Muscle of back (tissue), 11 donors: Measurements from ENCODE around the gene PHC3. TPM values are rescaled to one million over a fixed set of nuclear protein-coding genes. Genes with fewer than 3 reads are reported as not detected.

Experiments
- DNase-seq, 3 donors: peaks; one replicate each; pipeline versions ENCODE4 v3.0.0 to v3.0.0-alpha.2; 2013
- polyA plus RNA-seq, 10 donors: library from polyadenylated mRNA; unstranded; fragments of 120-200 nt; gene quantifications; one replicate each; pipeline ENCODE4 v1.2.1, GENCODE V29; 2013; ENCODE audit not compliant: insufficient read length in 10 of 10

Gene PHC3
- polyA plus RNA-seq, 10 donors: 12.3 to 24.1 (median 18.1) TPM

GRCh38 chr3:170078620-170079281 lies 102.8 kb downstream of the PHC3 start:
- DNase-seq: no peak

DNA sequence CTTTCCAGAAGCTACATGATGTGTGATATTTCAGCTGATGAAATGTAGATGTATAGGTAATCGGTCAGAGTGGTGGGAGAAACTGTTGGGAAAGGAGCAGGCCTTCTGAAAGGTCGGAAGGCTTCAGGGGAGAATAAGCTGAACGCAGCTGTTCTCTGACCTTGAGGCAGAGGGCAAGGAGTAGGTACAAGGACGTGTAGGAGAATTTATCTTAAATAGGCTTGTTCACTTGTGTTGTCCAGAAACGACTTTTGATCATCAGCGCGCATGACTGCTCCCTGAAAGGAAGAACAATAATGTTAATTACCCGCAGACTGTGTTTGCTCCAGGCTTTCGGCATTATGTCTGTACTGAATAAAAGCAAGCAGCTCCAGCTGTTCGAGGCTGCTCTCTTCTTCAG lies 104.2 kb downstream of the PHC3 start:
- DNase-seq: no peak

DNA sequence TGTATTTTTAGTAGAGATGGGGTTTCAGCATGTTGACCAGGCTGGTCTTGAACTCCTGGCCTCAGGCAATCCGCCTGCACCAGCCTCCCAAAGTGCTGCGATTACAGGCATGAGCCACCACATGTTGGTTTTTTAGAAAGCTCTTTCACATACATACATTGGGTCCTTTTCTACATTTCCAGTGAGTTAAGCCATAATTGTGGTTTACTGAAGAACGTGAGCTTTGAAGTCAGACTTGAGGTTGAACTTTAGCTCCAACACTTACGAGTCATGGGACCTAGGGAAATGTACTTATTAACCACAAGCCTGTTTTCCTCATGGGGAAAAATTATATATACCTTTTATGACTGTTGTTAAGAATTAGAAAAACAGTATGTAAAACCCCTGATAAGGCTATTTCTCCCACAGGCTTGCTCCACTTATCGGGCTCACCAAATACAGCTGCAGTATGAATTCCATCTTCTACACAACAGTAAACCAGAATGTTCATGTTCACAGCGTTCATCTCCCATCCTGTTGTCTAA lies 104.8 kb downstream of the PHC3 start:
- peak in 1 of 3 donors; percentile 35 for DNase-seq

DNA sequence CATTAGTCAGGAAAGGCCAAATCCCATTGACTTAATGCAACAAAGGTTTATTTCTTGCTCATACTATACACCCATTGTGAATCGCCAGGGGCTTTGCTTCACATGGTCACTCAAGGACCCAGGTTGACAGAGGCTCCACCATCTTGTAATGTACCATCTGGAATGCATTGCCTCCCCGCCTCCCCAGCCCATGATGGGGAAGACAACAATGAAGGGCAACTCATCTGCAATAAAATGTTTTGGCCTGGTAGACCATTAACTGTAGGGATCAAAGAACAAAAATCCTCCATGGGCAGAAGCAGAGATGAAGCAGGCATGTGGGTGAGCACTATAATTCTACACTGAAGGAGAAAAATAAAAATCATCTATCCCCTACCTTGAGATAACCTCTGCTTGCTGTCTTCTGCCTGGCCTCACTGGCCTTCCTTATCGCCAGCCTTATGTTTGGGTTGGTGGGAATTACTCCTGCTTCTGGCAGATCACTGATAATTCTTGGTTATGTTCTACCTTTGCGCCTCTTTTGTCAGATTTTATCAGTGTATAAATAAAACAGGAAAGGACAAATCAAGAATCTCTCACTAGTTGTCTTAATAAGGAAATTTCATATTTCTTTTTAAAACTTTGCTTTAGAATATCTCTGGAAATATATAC lies 106.0 kb downstream of the PHC3 start:
- no peak for DNase-seq

GRCh38 chr3:170064108-170064507 lies 117.4 kb downstream of the PHC3 start:
- DNase-seq: no peak

GRCh38 chr3:170063691-170064090 lies 117.8 kb downstream of the PHC3 start:
- no peak for DNase-seq

- no peak for DNase-seq
Measured at GRCh38 chr3:170062769-170063168, 118.8 kb downstream of the PHC3 start.

DNA sequence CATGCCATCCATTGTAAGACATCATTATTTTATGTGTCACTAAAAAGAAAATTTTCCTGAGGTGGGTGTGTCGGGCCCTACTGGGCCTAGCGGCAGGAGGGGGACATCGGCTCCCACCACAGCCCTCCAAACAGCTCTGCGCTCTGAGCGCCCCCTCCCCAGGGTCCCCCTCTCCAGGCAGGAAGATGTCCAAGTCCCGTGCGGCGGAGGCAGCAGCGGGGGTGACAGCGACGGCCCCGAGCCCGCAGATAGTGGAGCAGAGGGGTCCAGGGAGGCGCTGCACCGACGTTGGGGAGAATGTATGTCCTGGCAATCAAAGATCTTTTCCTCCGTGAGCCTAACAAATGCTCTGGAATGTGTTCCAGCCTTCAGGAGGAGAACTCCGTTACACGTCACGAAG lies 119.5 kb downstream of the PHC3 start:
- no peak for DNase-seq

DNA sequence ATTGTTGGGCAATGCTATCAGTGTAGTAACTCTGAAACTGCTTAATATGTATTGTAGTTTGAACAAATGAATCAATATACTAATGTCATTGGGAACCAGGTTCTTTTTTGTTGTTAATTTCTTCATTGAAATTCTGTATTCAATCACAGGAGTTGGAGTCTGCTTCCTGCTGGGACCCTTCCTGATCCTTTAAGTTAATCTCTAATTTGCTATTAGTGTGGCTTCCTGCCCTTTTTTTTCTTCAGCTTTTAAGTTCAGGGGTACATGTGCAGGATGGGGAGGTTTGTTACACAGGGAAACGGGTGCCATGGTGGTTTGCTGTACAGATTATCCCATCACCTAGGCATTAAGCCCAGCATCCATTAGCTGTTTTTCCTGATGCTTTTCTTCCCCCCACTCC lies 122.1 kb downstream of the PHC3 start:
- DNase-seq: no peak

DNA sequence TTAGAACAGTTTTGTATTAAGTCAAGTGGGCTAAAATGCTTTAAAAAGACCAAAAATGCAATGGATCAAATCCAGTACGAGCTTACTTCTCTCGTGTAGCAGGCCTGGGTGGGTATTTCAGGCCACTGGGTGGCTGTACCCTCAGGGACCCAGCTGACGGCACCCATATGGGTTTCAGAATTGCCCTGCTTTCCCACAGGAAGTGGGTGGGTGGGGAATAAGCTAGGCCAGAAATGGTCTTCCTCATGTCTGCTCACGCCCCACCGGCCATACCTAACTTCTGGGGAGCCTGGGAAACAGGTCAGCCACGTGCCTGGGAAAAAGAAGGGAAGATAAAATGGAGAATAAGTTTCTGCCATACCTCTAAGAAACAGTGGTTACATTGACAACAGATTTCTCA lies 123.4 kb downstream of the PHC3 start:
- DNase-seq: no peak

- no peak for DNase-seq
Measured at GRCh38 chr3:170057550-170057949, 124.0 kb downstream of the PHC3 start.

DNA sequence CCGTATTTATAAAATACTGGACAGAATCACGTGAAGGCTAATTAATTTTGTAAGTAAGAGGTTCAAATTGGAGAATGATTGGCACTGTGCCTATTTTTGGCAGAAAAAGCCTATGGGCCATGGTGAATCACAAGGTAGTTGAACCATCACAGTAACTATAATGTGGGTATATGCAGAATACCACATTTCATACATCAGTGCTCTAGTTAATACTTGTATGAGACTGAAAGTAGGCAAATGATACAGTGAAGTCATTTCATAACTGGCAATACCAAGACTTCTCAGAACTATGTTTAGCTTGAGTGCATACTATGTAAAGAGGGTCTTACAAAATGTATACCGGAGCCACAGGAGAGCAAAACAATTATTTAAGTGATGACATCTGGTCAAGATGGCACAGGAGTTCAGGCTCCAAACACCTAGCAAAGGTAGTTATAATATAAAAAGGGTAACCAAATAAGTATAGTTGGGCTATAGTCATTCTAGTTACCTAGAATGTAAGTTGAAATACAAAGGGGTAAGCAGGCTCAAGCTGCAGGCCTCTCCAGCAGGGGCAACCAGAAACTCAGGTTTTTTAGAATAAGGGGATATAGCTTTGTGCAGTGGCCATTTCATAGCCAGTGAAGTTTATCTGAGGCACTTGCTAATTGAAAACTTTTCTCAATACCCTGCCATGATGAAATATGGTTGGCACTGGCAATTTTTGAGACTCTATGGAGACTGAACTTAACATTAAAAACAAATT lies 124.7 kb downstream of the PHC3 start:
- DNase-seq: no peak

DNA sequence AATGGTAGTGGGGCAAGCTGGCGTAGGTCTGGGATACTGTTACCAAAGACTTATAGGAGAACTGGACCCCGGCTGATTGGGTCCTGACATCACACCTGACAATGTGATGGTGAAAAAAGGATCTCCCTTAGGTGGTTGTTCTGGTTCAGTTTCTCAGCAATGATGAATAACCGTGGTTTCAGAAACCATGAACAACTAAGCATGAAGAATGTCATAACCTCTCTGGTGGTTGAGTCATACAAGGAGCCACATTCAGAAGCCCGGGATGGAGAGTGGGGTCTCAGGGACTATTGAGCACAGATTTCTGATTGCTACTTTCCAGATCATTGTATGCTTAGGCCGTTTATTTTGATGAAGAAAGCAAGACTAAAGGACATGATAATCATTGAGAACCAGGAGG lies 126.3 kb downstream of the PHC3 start:
- DNase-seq: no peak

DNA sequence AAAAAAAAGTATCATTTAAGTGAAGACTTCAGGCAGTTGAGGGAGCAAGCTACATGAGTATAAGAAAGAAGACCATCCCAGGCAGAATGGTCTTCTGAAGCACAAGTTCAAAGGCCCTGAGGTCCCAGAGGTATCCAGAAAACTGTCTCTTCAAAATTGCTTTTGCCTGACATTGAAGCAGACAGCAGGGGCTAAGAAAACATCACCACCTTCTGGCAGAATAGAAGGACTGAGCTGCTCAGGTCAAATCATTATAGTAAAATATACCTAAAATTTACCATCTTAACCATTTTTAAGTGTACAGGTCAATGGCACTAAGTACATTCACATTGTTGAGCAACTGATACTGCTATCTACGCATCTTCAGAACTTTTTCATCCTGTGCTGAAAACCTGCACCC lies 127.3 kb downstream of the PHC3 start:
- no peak for DNase-seq

- no peak for DNase-seq
Measured at GRCh38 chr3:170052398-170052797, 129.1 kb downstream of the PHC3 start.

DNA sequence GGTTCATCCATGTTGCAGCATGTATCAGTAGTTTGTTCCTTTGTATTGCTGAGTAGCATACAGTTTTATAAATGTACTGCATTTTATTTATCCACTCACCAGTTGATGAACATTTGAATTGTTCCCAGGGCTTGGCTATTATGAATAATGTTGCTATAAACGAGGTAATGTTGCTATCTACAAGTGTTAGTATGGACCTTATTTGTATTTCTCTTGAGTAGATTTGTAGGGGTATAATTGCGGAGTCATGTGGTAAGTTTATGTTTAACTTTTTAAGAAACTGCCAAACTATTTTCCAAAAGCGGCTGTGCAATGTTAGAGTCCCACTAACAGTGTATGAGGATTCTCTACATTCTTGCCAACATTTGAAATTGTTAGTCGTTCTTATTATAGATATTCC lies 130.8 kb downstream of the PHC3 start:
- DNase-seq: no peak

- DNase-seq: peak in 1 of 3 donors; percentile 11
Measured at GRCh38 chr3:170049146-170050000, 132.2 kb downstream of the PHC3 start.

GRCh38 chr3:170047133-170047404 lies 134.5 kb downstream of the PHC3 start:
- no peak for DNase-seq

DNA sequence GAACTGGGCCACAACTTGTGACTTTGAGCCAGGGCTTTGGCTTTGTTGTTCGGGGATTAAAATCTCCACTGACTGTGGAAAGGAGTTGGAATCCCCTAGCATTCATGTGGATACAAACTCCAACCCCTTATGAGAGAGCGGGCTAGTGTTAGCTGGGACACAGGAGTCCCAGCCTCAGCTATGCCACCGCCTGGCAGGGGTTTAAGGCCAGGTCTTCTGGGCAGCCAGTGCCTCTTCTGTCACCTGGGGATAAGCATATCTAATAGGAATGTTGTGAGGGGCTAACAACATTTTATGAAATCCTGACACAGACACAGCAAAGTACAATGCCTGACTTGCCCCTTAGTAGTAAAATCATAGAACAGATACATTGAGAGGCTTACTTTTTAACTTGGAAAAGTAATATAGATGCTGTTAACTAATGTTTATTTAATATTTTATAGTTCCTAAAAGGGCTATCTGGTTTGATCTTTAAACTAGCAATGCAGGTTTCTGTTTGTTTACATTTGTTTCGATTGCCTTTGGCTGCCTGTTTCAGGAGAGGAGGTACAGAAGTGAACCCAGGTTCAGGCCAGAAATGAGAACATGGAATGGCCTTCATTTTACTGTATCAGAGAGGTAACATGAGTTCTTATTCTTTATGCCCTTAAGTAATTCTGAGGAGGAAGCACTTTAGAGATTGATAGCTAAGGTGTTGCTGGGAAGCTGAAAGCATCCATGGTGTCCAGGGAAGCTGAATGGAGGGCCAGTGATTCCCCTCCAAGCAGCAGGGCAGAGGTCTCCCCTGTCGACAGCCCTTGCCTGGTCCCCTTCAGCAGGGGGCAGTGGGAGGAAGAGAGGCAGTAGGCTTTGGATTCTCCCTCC lies 135.0 kb downstream of the PHC3 start:
- DNase-seq: no peak

- peak in 1 of 3 donors; percentile 33 for DNase-seq
Measured at GRCh38 chr3:170044795-170045244, 136.7 kb downstream of the PHC3 start.

DNA sequence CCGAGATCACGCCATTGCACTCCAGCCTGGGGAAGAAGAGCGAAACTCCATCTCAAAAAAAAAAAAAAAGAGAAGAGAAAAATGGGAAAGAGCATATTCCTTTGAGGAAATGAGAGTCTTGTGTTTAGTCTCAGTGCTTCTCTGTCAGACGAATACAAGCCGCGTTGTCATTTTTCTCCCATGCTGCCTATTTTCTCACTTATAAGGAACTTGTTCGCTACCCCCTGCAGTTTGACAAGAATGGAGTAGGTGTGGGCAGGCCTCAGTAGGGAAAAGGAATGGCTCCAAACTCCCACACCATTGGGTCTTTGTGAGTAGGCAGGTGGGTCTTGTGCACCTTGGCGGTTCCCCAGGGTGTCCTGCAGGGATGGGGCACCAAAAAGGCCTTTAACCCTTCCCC lies 137.3 kb downstream of the PHC3 start:
- DNase-seq: peak in 1 of 3 donors; percentile 15
